ENCODE results near the gene DIS3L. TPM values are rescaled to one million over a fixed set of nuclear protein-coding genes. Genes with fewer than 3 reads are reported as not detected.

The DIS3L gene
- total and polyA plus RNA-seq, 2 of the 4 experiments (the other 2 are of a cell fraction) = 5.1 to 14.5 TPM

GRCh38 chr15:66310786-66311185 is 17.4 kb downstream of the DIS3L start:
- no peaks in the 10 kb centered on the region for H3K9me3 ChIP-seq (ENCODE audit: control insufficient read depth, insufficient read depth, low read length)
- no peaks in the 10 kb centered on the region for H3K27me3 ChIP-seq (ENCODE audit: control insufficient read depth, insufficient read depth, low read length)
- no peak overlapping the region for H4K8ac ChIP-seq (ENCODE audit: low read depth in 2 of 2, low read length in 2 of 2)
- H3K9me1 ChIP-seq (ENCODE audit: insufficient read depth, low read length) = no peaks in the 10 kb centered on the region; the same call in 1 of the 2 replicates
- ChIA-PET CTCF (no interaction called here), POLR2A (ENCODE audit: unreplicated experiment) (no interaction called here)
- no peak overlapping the region for H2AFZ ChIP-seq (replicated peaks; ENCODE audit: low read length, poor library complexity)
- no peak overlapping the region for H3K23ac ChIP-seq (ENCODE audit: low read depth, low read length)
- intact Hi-C loops (cut with micrococcal nuclease) = no loop called here
- H2BK5ac ChIP-seq (ENCODE audit: low read depth, low read length, poor library complexity, severe bottlenecking) = no peak overlapping the region
- no peak for TF ChIP-seq MAZ (IDR thresholded peaks at IDR 0.05; ENCODE audit: borderline replicate concordance, low read depth, low read length)
- no peak for TF ChIP-seq USF2 (IDR thresholded peaks at IDR 0.05; ENCODE audit: low read depth, low read length)
- no peak for TF ChIP-seq POLR2A (IDR thresholded peaks at IDR 0.05; ENCODE audit: low read depth, low read length)
- TF ChIP-seq RFX5 (IDR thresholded peaks at IDR 0.05; ENCODE audit: low read depth, low read length) = no peak
- TF ChIP-seq NFE2L2 (IDR thresholded peaks at IDR 0.05; ENCODE audit: low read depth, low read length) = no peak
- no peak for TF ChIP-seq CTCF (conservative IDR thresholded peaks at IDR 0.05; ENCODE audit: low read depth, low read length)
- TF ChIP-seq FOS (IDR thresholded peaks at IDR 0.05; ENCODE audit: low read depth, low read length) = no peak
- TF ChIP-seq MAFK (IDR thresholded peaks at IDR 0.05; ENCODE audit: low read depth, low read length) = no peak
- no peak for TF ChIP-seq CEBPB (IDR thresholded peaks at IDR 0.05; ENCODE audit: low read depth, low read length)
- no peak for TF ChIP-seq ELK1 (IDR thresholded peaks at IDR 0.05; ENCODE audit: borderline replicate concordance, low read depth, low read length)
- TF ChIP-seq SMC3 (IDR thresholded peaks at IDR 0.05; ENCODE audit: low read depth, low read length) = no peak
- TF ChIP-seq RCOR1 (IDR thresholded peaks at IDR 0.05; ENCODE audit: insufficient replicate concordance, low read length) = no peak
- TF ChIP-seq CHD1 (IDR thresholded peaks at IDR 0.05; ENCODE audit: low read depth, low read length) = no peak
- TF ChIP-seq BHLHE40 (IDR thresholded peaks at IDR 0.05; ENCODE audit: low read depth, low read length) = no peak
- TF ChIP-seq RAD21 (IDR thresholded peaks at IDR 0.05; ENCODE audit: low read length) = no peak
- TF ChIP-seq MXI1 (IDR thresholded peaks at IDR 0.05; ENCODE audit: borderline replicate concordance, low read depth, low read length) = no peak
- dilution Hi-C loops (cut with HindIII; ENCODE audit: low sequenced_read_pairs, unreplicated experiment) = loop anchor here (25.0 kb wide), 1 partner anchor 102 kb away; no protein-coding TSS in a partner anchor
- no TSS peak for BruUV-seq (replicated peaks)
- no peak overlapping the region for H3K27ac ChIP-seq (ENCODE audit: insufficient read depth, low read length)
- ATAC-seq (ENCODE audit: low read depth) = no peak
- no peak for DNase-seq
- H4K5ac ChIP-seq (ENCODE audit: low read depth, low read length) = no peak overlapping the region
- in situ Hi-C loops (cut with MboI; ENCODE audit: low sequenced_read_pairs) = no loop called here
- H3K4me2 ChIP-seq (ENCODE audit: low read depth, low read length) = no peak overlapping the region
- no peak overlapping the region for H2AK9ac ChIP-seq (replicated peaks; ENCODE audit: low read depth, low read length, poor library complexity)
- H3K18ac ChIP-seq (ENCODE audit: low read depth, low read length) = no peak overlapping the region
- no CpG with 5 or more reads among the region's 2 CpGs for WGBS, 2 experiments (ENCODE audit: extremely low coverage in 2 of 2, insufficient read length in 1 of 2)
- H3K14ac ChIP-seq (replicated peaks; ENCODE audit: low read depth, low read length) = no peak overlapping the region
- H2BK15ac ChIP-seq (ENCODE audit: low read depth, low read length) = no peak overlapping the region
- no peak overlapping the region for H2AK5ac ChIP-seq (ENCODE audit: low read depth, low read length)
- no peak overlapping the region for H3K56ac ChIP-seq (ENCODE audit: extremely low read depth, insufficient read depth, low read length)
- no peak overlapping the region for H3K4ac ChIP-seq (ENCODE audit: low read depth, low read length)
- no peak overlapping the region for H3K9ac ChIP-seq (ENCODE audit: low read depth, low read length)
- H3K4me3 ChIP-seq (ENCODE audit: insufficient read depth, low read depth, low read length) = no peak overlapping the region
- no peak overlapping the region for H2BK20ac ChIP-seq (ENCODE audit: low read depth, low read length)
- no peak overlapping the region for H2BK120ac ChIP-seq (ENCODE audit: low read depth, low read length)
- no peaks in the 10 kb centered on the region for H3K79me1 ChIP-seq (ENCODE audit: low read depth in 1 of 2, low read length in 2 of 2)
- no peaks in the 10 kb centered on the region for H4K20me1 ChIP-seq (ENCODE audit: insufficient read depth, low read length)
- no peaks in the 10 kb centered on the region for H3K4me1 ChIP-seq (ENCODE audit: control insufficient read depth, insufficient read depth, low read length)
- H4K91ac ChIP-seq (ENCODE audit: insufficient read depth, low read depth, low read length) = no peak overlapping the region
- H3K36me3 ChIP-seq (ENCODE audit: control insufficient read depth, insufficient read depth, low read length) = peaks cover 16% of the 10 kb centered on the region

All from IMR-90 (cell line).